DND-41 (cell line): ENCODE data around the gene RIPOR2.

Experiments
- ATAC-seq: fragments of 200-7000 bp; cut with Tn5 transposase; 3 replicates; pipeline ENCODE4 v1.9.1; 2021; ENCODE audit warnings: low read depth; ENCODE audit not compliant: insufficient read depth
- DNase-seq: peaks from one replicate; pipeline ENCODE4 v3.0.0-alpha.2; 2020
- H2AFZ ChIP-seq: 2 replicates; pipeline ENCODE4 v1.6.0; 2012; ENCODE audit warnings: low read depth, low read length
- H3K27ac ChIP-seq: 2 replicates; pipeline ENCODE4 v1.5.1; 2012; ENCODE audit warnings: low read length, inconsistent platforms
- H3K27me3 ChIP-seq: fragments of 200-600 bp; sonication (generic); 2 replicates; pipeline ENCODE4 v1.6.0; 2012; ENCODE audit warnings: low read length, mild to moderate bottlenecking, inconsistent platforms; ENCODE audit not compliant: insufficient read depth, poor library complexity
- H3K36me3 ChIP-seq: 2 replicates; pipeline ENCODE4 v1.5.1; 2012; ENCODE audit warnings: low read length, inconsistent platforms; ENCODE audit not compliant: insufficient read depth
- H3K4me1 ChIP-seq: 2 replicates; pipeline ENCODE4 v1.5.1; 2012; ENCODE audit warnings: mild to moderate bottlenecking, low read length; ENCODE audit not compliant: insufficient read depth
- H3K4me2 ChIP-seq: 2 replicates; pipeline ENCODE4 v1.6.0; 2012; ENCODE audit warnings: mild to moderate bottlenecking, moderate library complexity, low read length, inconsistent platforms; ENCODE audit not compliant: insufficient read depth
- H3K4me3 ChIP-seq, 2 experiments: fragments of 200-600 bp in 1 of 2; shearing (Covaris generic) in 1 of 2; 2 replicates each; pipeline ENCODE4 v1.5.1; 2012 to 2016; ENCODE audit warnings: inconsistent platforms in 2 of 2, low read length in 2 of 2, mild to moderate bottlenecking in 2 of 2, low read depth in 1 of 2, moderate library complexity in 1 of 2
- H3K79me2 ChIP-seq: 2 replicates; pipeline ENCODE4 v1.6.0; 2012; ENCODE audit warnings: low read length, inconsistent platforms; ENCODE audit not compliant: insufficient read depth
- H3K9ac ChIP-seq: 2 replicates; pipeline ENCODE4 v1.6.0; 2012; ENCODE audit warnings: low read depth, mild to moderate bottlenecking, inconsistent platforms, low read length, moderate library complexity
- H3K9me3 ChIP-seq: 2 replicates; pipeline ENCODE4 v1.5.1; 2012; ENCODE audit warnings: low read length, moderate library complexity, mild to moderate bottlenecking, inconsistent platforms; ENCODE audit not compliant: insufficient read depth, severe bottlenecking
- H4K20me1 ChIP-seq: 2 replicates; pipeline ENCODE4 v1.6.0; 2012; ENCODE audit warnings: low read length; ENCODE audit not compliant: insufficient read depth
- CTCF ChIP-seq: IDR thresholded peaks from 2 replicates; pipeline ENCODE4 v1.5.1; 2012; ENCODE audit warnings: borderline replicate concordance, low read length, moderate library complexity, mild to moderate bottlenecking; ENCODE audit not compliant: poor library complexity, severe bottlenecking; ENCODE audit errors: extremely low read depth
- EZH2 ChIP-seq: IDR thresholded peaks from 3 replicates; pipeline ENCODE4 v1.6.1; 2012; ENCODE audit warnings: borderline replicate concordance, low read depth, mild to moderate bottlenecking, moderate library complexity, low read length, inconsistent platforms; ENCODE audit not compliant: severe bottlenecking

The RIPOR2 gene

GRCh38 chr6:24960991-24961475 lies 25.3 kb upstream of the RIPOR2 start:
- H4K20me1 ChIP-seq: no peaks in the 10 kb centered on the region
- TF ChIP-seq CTCF (no peak), EZH2 (no peak)
- no peak overlapping the region for H3K4me3 ChIP-seq

GRCh38 chr6:24959319-24959718 lies 23.6 kb upstream of the RIPOR2 start:
- DNase-seq (no peak), ATAC-seq (no peak)
- no peak overlapping the region for H2AFZ ChIP-seq
- TF ChIP-seq EZH2 (no peak), CTCF (no peak)
- H3K9ac ChIP-seq: no peak overlapping the region
- no peaks in the 10 kb centered on the region for H3K4me1 ChIP-seq
- H4K20me1 ChIP-seq: no peaks in the 10 kb centered on the region
- H3K9me3 ChIP-seq: no peaks in the 10 kb centered on the region
- no peak overlapping the region for H3K27ac ChIP-seq
- H3K36me3 ChIP-seq: no peaks in the 10 kb centered on the region
- no peaks in the 10 kb centered on the region for H3K79me2 ChIP-seq
- H3K4me3 ChIP-seq: no peak overlapping the region
- H3K4me2 ChIP-seq: no peak overlapping the region
- H3K27me3 ChIP-seq: no peaks in the 10 kb centered on the region

More at GRCh38 chr6:24960991-24961475, 25.3 kb upstream of the RIPOR2 start:
- Histone ChIP-seq H2AFZ (no peak overlapping the region), H3K27me3 (no peaks in the 10 kb centered on the region), H3K27ac (no peak overlapping the region), H3K4me2 (no peak overlapping the region), H3K79me2 (no peaks in the 10 kb centered on the region), H3K9ac (no peak overlapping the region), H3K4me1 (no peaks in the 10 kb centered on the region), H3K9me3 (no peaks in the 10 kb centered on the region), H3K36me3 (no peaks in the 10 kb centered on the region)
- DNase-seq: no peak
- ATAC-seq: no peak

- H3K4me1 ChIP-seq: no peaks in the 10 kb centered on the region
- H3K27me3 ChIP-seq: no peaks in the 10 kb centered on the region
- no peaks in the 10 kb centered on the region for H3K79me2 ChIP-seq
- no peak overlapping the region for H3K27ac ChIP-seq
- no peaks in the 10 kb centered on the region for H4K20me1 ChIP-seq
- H3K36me3 ChIP-seq: peaks cover 2% of the 10 kb centered on the region; the same call in 1 of the 2 replicates
- H2AFZ ChIP-seq: no peak overlapping the region
- ATAC-seq (no peak), DNase-seq (no peak)
- no peak overlapping the region for H3K4me3 ChIP-seq
- H3K9me3 ChIP-seq: no peaks in the 10 kb centered on the region
- H3K4me2 ChIP-seq: no peak overlapping the region
- H3K9ac ChIP-seq: no peak overlapping the region
- TF ChIP-seq EZH2 (no peak), CTCF (no peak)
These were observed 21.4 kb upstream of the RIPOR2 start for GRCh38 chr6:24957199-24957598.

GRCh38 chr6:24953726-24954125 lies 18.0 kb upstream of the RIPOR2 start:
- Histone ChIP-seq H2AFZ (no peak overlapping the region), H3K79me2 (no peaks in the 10 kb centered on the region), H3K27me3 (no peaks in the 10 kb centered on the region), H3K27ac (no peak overlapping the region), H3K36me3 (peaks cover 2% of the 10 kb centered on the region; the same call in 1 of the 2 replicates), H3K4me1 (no peaks in the 10 kb centered on the region), H4K20me1 (no peaks in the 10 kb centered on the region), H3K4me3 (no peak overlapping the region), H3K4me2 (no peak overlapping the region), H3K9ac (no peak overlapping the region), H3K9me3 (no peaks in the 10 kb centered on the region)
- DNase-seq (no peak), ATAC-seq (no peak)
- TF ChIP-seq EZH2 (no peak), CTCF (no peak)
